HG02885 (cell line): ENCODE results near the gene LASP1.
A peak's percentile ranks its signal among the peaks of the same experiment; 100 is the strongest.

ENCODE experiments used
- ATAC-seq: cut with Tn5 transposase; IDR thresholded peaks from one replicate; pipeline ENCODE4 v1.9.1; 2021; ENCODE audit warnings: mild to moderate bottlenecking; ENCODE audit not compliant: unreplicated experiment, poor library complexity

The LASP1 gene

DNA sequence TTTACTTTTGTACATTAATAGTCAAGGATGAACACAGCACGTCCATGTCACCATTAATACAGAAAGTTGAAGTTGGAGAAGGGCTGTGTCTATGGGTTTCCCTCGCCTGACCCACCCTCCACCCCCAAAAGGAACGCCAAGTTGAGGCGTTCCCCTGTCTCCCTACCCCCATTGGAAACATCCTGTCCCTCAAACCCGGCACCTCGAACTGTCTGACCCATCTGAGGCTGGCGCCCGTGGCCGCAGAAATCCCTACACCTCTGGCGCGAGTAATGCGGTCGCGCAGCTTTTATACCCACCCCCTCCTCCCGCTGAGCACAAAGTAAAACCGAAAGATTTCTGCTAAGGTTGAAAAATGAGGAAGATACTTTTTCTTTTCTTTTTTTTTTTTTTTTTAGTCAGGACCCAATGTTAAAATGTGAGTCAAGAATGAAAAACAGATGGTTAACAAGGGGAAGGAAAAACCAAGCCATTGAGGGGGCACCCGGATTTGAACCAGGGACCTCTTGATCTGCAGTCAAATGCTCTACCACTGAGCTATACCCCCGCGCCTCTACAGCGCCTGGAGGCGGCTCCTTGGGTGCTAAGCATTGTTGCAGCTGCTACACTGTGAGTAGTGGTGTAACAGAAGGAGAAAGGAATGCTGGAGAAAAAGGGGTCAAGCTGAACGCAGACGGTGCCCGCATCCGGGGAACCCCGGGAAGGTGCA lies 887 bp upstream of the LASP1 start:
- ATAC-seq, result peak; percentile 36

DNA sequence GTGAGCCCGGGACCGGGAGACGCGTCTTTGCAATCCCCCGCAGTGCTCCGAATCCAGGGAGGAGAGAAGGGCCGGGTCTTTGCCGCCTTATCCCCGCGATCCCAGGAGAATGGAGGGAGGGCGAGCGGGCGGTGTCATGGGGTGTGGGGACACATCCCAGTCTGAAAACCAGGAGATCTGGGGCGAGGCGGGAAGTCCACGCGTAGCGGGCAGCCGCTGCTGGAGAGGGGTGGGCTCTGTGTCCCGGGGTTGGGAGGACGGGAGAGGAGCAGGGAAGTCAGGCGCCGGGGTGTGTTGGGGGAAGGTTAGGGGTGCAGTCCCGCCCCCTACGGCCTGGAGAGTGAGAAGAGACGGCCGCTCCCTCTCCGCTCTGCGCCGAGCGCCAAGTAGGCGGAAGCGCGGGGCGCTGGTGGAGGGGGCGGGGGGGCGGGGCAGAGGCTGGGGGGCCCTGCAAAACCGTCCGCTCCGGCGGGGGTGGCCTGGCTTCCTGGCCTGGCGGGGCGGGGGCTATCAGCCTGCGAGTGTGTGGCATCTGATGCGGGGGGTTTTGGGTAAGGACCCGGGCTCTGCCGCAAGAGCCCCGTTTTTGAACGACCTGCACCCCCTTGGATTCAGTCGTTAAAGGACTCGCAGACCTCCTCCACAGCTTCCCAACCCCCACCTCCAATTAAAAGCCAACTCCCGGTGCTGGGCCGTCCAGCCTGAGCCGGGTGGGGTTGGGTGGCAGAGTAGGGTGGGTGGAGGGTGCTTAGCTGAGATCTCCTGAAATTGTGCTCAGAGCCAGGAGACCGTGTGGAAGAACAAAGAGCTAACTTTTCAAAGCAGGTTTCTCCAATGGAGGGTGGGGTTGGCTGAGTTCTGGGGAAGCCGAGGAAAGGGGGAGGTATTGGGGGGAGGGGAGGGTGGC lies 654 bp downstream of the LASP1 start:
- peak; percentile 36 for ATAC-seq

DNA sequence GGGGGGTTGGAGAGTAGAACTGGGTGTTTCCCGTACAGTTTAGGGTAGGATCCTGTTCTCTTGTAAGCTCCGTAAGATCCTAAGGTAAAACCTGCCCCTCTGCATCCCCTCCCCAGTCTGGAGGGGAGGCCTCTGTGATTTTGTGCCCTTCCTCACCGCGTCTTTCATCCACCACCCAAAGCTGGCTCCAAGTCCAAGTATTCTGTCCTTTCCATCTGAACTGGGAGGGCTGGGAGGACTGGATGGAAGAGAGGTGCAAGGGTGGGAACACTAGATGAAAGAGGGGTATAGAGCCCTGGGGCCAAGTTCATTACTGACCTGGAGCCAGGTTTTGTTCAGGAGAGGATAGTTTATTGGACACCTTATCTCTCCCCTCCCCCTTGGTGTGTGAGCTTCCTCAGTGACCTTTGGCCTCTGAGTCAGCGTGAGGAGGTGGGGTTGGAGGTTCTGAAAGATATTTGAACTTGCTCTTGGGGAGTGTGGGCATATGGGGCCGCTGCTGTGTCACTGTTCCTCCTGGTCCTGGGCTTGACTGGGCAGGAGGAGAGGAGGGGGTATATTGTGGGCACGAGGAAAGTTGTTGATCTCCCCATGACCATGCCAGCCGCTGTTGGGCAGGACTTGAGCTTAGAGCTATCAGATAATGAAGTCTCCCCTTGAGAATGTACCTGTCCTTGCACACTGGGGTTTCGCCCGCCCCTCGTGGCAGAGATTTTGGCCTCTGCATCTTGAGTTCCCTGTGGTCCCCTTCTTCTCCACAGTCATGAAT lies 1.6 kb downstream of the LASP1 start:
- ATAC-seq, result no peak

DNA sequence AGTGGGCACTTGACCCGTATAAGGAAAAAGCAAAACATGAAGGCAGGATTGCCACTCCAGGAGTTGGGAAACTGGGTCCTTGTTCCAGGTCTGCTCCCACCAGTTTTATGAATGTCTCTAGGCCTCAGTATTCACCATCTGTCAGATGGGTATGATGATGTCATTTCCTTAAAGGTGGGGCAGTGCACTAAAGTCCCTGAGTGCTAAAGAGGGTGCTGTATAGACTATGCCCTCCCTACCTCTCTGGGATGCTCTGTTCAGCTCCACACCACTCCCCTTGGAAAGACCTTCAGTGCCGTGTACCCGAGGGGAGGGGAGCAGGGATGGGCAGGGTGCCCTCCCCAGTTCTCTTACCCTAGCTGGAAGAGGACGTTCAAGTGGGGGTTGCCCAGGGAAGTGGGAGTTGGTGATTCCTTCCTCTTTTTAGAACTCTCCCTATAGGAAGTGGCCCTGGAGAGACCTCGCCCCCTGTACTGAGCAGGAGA lies 2.2 kb downstream of the LASP1 start:
- ATAC-seq, result no peak

DNA sequence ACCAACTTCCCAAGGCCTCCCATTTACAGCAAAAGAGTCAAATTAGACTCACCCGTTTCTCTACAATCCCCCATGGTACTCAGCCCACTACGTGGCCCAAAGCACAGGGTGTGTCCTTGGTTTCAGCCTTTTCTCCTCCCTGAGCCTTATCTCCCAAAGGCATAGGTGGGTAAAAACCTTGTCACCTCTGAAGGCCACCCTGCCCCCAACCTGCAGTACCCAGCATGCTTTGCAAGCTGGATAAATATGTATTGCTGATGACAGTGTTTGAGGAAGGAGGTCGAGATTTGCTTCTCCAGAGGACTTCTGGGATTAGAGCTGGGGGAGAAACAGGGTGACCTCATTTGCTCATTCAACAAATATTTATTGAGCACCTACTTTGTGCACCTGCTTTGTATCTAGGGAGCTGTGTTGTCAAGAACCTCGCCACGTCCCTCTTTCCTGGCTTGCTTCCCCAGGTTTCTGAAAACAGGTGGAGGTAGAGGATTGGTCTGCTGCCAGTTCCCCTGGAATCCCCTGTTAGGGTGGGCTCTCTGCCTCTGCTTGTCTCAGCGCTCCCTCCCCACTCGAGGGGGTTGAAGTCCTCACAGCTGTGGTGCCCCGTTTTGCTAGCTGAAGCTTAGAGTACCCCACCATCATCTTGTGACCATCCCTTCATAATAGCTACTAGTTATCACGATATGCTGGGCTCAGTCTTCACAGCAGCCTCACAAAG lies 3.0 kb downstream of the LASP1 start:
- no peak for ATAC-seq

DNA sequence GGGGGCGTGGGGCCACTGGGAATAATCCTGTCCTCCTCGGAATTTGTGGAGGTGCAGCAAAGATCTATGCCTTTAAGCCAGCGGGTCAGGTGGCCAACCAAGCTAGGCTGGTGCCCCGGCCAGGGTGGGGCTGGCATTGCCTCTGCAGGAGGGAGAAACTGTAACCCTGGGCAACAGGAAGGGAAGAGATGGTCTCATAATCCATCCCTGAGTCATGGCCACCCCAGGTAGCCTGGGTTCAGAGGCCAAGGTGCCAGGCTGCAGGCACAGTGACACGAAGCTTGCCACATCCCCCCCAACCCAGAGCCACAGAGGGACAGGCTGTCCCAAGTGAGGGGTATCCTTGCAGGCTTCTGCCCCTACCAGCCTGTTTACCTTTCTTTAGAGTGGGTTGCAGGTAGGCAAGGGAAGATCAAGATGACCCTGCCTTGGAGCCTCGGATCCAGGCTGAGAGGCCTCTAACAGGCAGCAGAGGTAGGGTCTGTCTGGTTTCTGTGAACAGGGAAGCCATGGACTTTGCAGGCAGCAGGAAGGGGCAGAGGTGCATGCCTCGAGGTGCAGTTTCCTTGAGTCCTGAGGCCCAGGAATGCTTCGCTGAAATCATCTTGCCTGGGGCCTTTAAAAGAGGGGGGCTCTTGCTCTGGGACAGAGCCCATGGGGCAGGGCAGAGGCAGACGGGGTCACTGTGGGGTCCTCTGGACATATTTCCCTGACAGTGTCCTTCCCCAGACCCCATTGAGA lies 4.0 kb downstream of the LASP1 start:
- no peak for ATAC-seq

DNA sequence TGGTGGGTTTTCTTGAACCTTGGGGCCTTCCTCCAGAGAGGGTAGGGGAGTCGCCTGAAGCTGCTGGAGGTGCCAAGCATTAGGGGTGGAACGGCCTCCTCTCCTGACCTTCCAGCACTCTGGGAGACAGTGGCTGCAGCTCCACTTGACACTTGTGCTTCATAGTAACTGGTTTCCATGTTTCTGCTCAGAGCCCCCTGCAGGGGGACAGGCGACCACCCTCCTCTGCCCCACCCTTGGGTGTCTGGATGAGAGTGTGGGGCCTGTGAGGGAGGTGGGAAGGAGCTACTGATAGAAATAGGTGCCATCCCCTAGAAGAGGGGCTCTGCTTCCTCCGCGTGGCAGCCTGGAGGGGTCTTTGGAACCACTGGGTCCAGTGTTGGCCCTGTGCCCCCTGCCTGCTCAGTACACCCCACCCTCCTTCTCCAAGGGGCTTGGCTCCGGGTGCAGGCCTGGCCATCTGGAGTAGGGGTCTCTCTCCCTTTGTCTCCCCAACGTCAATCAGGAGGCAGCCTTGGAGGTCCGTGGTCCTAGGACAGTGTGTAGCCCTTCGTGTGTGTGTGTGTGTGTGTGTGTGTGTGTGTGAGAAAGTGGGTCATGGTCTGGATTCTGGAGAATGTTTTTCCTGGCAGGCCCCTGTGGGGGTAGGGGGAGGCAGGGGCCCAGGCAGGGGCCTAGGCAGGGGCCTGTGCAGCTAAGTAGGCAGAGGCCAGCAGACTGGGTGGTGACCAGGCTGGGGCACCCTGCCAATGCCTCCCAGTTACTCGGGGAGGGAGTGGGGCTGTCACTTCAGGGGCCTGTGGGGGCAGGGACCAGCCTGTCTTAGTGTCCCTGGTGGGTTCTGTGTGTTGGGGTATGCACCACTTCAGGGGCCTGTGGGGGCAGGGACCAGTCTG lies 4.9 kb downstream of the LASP1 start:
- ATAC-seq, result no peak

DNA sequence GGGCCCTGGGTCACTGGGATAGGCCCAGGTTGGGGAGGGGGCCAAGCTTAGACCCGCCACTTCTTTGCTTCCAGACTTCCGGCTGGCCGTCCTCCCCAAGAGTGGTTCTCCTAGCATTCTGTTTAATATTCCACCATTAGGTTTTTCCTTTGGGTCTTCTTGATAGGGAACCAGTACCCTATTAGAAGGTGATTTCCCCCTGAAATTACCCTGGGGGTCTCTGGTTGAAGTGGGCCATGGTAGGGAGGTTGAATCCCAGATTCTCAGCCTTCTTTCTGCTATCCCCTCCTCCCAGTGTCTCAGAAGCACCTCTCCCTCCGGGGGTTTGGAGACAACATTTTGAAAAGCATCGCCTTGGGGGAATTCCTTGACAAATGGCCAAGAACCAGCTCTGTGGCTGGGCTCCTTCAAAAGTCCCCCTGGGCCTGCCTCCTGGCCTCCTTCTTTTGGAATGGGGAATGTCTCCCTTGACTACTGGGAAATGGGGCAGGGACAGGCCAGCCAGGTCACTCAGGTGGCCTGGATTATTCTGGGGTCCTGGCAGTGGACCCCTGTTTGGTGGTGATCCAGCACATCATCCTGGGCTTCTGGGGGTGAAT lies 5.7 kb downstream of the LASP1 start:
- ATAC-seq, result no peak

DNA sequence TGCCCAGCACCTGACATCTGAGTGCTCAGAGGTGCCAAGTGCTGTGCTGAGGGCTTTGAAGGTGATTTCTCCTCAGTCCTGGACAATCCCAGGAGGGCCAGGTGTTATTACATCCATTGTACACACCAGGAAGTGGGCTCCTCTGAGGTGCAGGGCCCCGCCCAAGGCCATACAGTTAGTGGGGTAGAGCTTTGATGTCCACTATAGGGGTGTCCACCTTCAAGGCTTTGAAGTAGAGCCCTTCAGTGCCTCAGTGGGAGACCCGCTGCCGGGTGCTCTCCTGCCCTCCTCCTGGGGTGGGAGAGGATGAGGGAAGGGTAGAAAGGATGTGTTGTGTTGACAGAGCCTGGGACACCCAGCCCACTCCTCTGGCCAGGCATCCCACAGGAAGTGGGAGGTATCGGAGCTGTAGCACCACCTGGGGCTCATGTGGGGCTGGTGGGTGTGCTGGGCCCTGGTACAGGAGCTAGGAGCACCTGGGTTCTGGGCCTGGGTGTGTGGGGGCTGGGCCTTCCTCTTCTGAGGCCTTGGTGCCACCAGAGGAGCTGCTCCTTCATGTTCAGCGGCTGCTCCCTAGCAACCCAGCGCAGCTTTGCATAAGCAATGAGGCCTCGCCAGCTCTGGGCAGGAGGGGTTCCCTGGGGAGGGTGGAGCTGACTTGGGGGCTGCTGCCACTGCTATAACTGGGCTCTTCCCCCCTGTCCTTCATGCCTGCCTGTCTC lies 7.4 kb downstream of the LASP1 start:
- no peak for ATAC-seq

DNA sequence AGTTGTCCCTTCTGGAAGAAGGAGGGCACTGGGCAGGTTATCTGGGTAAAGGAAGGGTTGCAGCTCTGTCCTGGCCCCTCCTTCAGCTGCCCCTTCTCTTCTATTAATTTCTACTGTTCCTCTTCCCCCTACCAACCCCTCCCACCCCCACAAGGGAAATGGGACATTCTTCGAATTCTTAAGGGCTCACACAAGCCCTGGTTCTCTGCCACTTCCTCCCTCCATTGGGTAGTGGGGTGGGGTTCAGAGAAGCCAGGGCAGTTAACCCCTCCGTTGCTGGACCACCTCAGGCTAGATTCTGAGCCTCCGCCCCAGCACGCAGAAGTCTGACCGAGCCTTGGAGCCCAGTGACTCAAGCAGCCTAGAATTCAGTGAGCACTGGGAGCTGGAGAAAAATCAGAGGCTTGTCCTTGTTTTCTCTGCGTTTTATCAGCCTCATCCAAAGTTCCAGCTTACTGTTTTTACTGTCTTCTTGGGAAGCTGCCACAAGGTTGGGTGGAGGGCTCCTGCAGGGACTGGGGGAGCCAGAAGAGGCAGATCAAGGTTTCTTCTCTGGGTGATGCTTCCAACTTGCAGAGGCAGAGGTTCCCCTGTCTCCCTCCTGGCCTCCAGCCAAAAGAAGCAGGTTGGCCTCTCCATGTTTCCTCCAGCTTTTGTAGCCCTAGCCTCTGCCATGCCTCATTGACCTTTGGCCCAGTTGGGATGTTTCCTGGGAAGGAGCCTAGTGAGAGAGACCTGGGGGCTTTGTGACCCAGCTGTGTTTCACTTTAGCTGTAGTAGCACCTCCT lies 10.2 kb downstream of the LASP1 start:
- no peak for ATAC-seq

DNA sequence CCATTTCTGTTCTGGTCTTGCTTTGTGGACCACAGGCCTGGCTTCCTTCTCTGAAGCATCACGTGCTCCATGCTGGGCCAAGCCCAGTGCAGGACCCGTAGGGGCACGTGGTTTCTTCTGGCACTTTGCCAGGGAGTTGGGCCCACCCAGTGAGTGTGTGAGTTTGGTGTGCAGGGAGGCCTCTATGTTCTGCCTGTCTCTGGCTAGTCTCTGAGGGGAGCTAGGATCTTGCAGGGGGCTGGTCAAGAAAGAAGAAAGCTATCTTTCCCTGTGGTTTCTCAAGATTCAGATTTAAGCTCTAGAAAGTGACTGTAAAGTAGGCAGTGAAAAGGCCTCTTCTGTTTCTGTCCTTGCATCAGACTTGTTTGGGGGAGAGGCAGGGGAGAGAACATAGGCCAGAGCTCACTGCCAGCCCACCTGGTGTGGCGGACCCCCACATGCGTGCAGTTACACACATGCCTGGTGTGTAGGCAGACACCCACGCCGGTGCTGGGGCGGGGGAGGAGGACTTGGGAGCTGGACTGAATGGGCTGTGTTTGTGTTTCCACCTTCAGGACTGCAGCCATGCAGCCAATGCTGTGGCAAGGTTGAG lies 11.8 kb downstream of the LASP1 start:
- ATAC-seq, result no peak

DNA sequence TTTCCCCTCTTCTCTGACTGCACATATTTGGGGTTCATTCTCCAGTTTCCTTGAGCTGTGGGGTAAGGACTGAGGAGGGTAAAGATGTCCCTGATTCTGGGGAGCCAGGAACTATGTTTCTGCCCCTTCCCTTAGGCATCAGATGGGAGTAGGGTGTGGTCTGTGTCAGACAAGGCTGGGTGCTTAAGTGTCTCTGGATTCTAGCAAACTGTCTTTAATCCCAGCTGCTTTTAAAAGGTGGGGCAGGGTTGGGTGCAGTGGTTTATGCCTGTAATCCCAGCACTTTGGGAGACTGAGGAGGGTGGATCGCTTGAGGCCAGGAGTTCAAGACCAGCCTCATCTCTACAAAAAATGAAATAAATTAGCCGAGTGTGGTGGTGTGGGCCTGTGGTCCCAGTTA lies 13.0 kb downstream of the LASP1 start:
- no peak for ATAC-seq

DNA sequence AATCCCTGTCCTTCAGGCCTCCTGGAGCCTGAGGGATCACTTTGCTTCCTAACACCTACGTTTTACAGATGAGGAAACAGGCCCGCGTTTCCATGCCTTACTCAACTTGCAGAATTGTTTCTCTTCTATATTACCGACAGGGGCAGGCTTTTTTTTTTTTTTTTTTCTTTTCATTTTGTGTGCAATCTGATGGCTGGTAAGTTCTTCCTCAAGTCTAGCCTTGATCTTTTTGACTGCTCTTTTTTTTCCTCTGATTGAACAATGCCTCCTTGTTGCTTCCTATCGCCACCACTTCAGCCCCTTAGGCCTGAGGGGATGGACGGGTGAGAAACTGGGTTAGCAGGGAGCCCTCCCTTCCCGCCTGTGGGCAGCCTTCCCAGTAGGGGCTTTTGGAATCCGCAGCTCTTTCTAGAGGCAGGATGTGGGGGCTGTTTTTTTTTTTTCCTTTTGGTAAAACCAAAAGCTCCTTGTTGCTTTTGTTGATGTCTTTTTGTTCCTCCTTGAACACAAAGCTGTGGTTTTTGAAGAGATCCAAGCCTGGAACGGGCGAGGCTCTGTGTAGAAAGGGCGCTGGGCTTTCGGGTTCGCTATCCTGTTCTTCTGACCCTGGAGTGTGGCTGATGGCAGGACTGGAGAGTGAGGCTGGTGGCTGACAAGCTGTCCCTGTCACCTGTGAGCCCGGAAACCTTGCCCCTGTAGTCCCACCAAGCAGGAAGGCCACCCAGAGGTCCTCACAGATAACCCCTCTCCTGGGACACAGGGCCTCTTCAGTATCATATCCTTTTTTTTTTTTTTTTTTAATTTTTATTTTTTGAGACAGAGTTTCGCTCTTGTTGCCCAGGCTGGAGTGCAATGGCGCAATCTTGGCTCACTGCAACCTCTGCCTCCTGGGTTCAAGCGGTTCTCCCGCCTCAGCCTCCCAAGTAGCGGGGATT lies 14.0 kb downstream of the LASP1 start:
- ATAC-seq, result no peak

DNA sequence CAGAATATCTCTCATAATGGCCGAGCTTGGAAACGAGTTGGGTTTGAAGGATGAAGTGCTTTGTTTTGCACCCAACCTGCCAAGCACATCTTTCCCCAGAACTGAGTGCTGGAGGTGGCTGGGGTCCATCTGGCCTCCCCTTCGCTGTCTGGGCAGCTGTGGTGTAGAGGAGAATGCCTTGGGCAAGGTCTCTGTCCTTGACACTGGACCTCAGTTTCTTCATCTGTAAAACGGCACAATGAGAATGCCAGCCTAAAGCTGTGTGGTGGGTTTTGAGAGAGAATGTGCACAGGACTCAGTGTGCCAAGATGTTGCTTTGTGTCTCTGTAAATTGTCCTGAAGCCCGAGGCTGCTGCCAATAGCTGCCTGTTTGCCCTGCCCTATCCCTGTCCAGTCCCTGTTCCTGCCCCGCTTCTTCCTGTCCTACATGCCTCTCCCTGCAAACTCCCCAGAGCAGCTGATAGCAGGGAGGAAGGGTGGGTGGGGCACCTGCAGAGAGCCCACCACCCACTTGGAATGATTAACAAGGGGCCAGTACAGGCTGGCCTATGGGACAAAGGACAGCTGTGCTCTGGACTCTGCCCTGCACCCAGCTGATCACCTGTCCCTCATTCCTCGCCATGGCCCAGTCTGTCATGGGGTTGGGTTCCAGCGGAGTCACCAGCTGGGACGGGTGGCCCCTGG lies 15.3 kb downstream of the LASP1 start:
- ATAC-seq, result no peak
